ENCODE data around the gene SWT1.
"Not testable (repeated sequence)": the region's sequence is repeated elsewhere in the genome, so short reads cannot be mapped to it uniquely, and the experiment has no call there.

Gene SWT1

DNA sequence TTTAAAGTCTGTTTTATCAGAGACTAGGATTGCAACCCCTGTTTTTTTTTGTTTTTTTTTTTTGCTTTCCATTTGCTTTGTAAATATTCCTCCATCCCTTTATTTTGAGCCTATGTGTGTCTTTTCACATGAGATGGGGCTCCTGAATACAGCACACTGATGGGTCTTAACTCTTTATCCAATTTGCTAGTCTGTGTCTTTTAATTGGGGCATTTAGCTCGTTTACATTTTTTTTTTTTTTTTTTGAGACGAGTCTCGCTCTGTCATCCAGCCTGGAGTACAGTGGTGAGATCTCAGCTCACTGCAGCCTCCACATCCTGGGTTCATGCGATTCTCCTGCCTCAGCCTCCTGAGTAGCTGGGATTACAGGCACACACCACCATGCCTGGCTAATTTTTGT lies 41.7 kb downstream of the SWT1 start:
- not testable (repeated sequence) for DNase-seq

DNA sequence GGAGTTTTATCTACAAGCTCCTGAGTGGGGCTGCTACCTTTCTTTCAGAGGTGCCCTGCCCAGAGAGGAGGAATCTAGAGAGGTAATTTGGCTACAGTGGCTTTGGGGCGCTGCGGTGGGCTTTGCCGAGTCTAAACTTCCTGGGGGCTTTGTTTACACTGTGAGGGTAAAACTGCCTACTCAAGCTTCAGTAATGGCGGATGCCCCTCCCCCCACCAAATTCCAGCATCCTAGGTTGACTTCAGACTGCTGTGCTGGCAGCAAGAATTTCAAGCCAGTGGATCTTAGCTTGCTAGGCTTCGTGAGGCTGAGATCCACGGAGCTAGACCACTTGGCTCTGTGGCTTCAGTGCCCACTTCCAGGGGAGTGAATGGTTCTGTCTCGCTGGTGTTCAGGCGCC lies 43.9 kb downstream of the SWT1 start:
- no peak for DNase-seq

DNA sequence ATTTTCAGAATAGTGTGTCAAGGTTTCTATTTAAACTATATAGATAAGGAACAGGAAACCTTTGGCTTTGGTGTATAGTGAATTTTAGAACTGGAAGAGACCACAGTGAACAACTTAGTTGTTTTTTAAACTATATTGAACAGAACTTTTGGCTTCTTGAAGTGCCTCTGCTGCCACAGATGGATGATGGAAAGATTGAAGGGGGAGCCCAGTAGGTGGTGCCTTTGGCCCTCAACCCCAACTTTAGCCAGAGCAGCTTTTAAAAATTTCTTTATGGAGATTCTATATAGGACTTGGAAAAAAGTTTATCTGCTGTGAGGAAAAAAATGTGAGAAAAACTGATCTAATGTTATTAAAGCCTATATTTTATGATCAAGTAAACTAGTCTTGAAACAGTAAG lies 50.2 kb downstream of the SWT1 start:
- DNase-seq, result no peak

DNA sequence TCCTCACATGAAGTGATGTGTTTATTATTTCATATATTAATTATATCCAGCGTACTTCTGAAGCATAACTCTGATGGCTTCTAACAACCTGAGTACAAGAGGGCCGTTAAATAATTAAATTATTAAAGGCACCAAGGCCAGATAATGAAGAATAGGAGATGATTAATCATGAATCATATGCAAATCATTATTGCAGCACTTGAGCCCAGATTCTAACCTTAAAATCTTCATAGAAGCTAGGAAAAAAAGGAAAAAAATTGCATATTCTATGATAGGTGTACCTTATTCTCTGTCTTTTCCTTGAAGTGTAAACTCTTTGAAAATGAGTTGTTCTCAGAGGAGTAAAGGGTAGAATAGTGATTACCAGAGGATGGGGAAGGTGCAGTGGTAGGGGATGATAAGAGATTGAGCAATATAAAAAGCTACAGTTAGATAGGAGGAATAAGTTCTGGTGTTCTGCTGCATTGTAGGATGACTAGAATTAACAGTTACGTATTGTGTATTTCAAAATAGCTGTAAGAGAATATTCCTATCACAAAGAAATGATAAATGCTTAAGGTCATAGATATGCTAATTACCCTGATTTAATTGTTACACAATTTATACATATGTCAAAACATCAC lies 51.1 kb downstream of the SWT1 start:
- DNase-seq, result no peak

DNA sequence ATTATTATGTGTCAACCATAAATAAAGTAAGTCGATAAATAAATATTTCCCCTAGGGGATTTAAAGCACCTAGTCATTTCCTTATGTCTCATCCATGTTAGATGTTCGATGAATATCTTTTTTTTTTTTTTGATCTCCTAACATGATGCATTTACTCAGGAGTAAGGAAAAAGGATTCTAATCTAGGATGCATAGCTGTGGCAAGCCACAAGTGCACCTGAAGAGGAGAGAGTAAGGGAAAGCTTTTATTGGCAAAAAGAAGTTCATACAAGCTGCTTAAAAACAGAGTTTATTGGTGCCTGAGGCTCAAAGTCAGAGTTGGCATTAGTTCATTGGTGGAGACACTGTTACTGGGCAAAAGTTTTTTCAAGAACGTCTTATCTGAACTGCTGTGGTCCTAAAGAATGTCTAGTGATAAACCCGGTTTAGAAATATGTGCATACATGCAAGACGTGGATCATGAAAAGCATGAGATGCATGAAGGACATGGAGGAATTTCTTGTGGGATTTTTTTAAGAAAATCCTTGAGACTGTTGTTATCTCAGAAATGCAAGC lies 51.7 kb downstream of the SWT1 start:
- no peak for DNase-seq

DNA sequence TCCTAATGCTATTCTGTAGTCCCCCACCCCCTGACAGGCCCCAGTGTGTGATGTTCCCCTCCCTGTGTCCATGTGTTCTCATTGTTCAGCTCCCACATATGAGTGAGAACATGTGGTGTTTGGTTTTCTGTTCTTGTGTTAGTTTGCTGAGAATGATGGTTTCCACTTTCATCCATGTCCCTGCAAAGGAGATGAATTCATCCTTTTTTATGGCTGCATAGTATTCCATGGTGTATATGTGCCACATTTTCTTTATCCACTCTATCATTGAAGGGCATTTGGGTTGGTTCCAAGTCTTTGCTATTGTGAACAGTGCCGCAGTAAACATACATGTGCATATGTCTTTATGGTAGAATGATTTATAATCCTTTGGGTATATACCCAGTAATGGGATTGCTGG lies 52.4 kb downstream of the SWT1 start:
- not testable (repeated sequence) for DNase-seq

DNA sequence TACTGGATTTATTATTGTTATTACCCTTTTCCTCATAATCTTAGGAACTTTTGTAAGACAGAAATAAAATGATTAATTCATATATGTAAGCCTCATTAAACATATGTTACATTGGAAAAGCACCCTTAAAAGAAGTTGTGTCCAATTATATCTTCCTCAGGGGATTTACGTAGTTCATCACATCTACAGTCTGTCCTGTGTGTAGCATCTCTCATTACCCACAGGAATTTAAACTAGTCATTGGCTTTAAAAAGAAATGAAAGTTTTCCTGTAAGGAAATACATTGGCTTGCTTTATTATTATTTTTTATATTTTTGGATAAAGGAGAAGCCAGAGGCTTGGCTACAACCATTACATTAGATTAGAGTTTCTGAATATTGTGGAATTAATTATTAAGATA lies 56.1 kb downstream of the SWT1 start:
- no peak for DNase-seq

DNA sequence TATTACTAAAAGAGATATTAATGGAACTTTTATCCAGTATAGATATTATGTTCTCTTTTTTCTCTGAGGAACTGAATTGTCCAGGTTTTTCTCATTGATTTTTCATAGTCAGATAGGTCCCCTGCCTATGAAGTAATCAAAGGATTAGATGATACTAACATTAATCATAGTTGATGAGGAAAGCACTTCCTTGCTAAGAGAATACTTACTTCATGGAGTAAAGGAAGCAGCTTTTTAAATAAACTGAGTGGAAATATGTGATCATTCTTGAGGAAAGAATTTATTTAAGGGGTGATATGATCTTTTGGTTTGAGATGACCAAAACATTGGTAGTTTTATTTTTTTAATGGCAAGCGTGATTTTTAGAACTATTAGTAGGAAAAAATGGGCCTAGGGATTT lies 58.9 kb downstream of the SWT1 start:
- DNase-seq, result no peak

DNA sequence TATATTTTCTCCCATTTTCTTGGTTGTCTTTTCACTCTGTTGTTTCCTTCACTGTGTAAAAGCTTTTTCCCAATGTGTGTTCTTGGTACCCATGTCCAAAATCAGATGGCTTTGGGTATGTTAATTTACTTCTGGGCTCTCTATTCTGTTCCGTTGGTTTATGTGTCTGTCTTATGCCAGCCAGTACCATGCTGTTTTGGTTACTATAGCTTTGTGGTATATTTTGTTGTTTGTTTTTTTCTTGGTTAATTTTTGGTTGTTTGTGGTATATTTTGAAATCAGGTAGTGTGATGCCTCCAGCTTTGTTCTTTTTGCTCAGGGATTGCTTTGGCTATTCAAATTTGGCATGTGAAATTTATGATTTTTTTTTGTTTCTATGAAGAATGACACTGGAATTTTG lies 67.2 kb downstream of the SWT1 start:
- DNase-seq, result no peak

DNA sequence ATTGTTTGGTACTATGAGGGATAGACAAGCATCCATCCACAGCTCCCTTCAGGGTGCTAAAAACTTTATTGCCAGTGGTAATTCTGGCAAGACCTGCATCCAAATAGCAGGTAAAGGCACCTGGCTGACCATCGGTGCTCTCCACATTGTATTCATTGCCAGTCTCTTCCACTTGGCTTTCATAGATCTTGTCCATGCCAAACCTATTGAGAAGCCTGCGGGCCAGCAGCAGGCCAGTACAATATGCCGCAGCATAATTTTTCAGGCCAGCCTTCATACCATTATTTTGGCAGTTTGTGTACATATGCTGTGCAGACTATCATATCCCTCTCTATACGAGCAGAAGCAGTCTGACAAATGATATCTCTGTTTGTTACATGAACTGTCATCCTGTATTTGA lies 70.2 kb downstream of the SWT1 start:
- DNase-seq, result no peak

DNA sequence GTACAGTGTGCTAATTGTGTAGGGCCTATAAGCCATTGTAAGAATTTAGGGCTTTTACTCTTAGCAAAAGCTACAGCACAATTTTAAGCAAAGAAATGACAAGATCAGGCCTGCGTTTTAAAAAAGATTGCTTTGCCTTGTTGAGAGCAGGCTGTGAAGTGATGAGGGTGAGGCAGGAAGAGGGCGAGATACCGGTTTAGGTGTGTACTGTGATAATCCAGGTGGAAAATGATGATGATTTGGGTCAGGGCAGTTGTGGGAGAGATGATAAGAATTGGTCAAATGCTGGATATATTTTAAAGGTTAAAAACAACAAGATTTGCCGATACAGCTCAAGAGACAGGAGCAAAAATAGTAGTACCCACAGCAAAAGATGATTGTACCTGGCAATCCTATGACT lies 72.0 kb downstream of the SWT1 start:
- no peak for DNase-seq

DNA sequence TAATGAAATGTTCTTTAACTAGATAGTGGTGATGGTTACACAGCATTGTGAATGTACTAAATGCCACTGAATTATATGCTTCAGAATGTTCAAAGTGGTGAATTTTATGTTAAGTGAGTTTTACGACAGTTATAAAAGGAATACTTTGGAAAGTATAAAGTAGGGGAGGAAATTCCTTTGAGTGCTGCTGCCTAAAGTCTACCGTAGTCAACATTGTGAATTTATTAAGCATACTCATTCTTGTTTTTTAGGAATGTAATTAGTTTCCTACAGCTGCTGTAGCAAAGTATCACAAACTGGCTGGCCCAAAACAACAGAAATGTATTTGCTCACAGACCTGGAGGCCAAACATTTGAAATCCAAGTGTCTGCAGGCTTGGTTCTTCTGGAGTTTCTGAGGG lies 73.0 kb downstream of the SWT1 start:
- DNase-seq, result no peak

DNA sequence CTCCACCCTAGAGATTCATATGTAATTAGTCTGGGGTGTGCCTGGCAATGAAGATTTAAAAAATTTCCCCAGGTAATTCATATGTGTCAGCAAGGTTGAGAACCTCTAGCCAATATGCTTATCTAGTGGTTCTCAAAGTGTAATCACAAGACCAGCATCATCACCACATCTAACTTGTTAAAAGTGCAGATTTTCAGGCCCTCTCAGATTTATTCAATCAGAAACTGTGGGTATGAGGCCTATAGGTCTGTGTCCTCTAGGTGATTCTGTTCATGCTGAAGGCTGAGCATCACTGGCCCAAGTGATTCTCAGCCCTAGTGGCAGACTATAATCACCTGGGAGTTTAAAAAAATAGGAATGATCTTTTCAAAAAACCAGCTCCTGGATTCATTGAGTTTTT lies 75.9 kb downstream of the SWT1 start:
- DNase-seq, result no peak

DNA sequence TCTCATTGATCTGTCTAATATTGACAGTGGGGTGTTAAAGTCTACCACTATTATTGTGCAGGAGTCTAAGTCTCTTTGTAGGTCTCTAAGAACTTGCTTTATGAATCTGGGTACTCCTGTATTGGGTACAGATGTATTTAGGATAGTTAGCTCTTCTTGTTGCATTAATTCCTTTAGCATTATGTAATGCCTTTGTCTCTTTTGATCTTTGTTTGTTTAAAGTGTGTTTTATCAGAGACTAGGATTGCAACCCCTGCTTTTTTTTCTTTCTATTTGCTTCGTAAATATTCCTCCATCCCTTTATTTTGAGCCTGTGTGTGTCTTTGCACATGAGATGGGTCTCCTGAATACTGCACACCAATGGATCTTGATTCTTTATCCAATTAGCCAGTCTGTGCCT lies 77.2 kb downstream of the SWT1 start:
- not testable (repeated sequence) for DNase-seq

DNA sequence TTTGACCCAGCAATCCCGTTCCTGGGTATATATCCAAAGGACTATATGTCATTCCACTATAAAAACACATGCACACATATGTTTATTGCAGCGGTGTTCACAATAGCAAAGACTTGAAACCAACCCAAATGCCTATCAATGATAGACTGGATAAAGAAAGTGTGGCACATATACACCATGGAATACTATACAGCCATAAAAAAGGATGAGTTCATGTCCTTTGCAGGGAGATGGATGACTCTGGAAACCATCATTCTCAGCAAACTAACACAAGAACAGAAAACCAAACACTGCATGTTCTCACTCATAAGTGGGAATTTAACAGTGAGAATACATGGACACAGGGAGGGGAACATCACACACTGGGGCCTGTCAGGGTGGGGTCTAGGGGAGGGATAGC lies 80.2 kb downstream of the SWT1 start:
- not testable (repeated sequence) for DNase-seq

DNA sequence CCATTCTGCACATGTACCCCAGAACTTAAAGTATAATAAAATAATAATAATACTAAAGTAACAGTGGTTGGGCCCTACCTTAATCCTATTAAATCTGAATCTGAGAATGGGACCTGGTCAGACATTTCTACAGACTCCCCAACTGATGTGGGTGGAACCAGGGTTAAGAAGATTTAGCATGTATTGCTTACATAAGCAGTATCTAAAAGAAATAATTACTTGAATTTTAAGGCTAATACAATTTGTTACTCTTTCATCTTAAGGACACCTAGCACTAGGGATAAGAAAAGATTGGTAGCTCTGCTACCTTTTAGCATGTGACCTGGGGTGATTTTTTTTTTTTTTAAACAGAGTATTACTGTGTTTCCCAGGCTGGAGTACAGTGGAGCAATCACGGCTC lies 80.7 kb downstream of the SWT1 start:
- no peak for DNase-seq

DNA sequence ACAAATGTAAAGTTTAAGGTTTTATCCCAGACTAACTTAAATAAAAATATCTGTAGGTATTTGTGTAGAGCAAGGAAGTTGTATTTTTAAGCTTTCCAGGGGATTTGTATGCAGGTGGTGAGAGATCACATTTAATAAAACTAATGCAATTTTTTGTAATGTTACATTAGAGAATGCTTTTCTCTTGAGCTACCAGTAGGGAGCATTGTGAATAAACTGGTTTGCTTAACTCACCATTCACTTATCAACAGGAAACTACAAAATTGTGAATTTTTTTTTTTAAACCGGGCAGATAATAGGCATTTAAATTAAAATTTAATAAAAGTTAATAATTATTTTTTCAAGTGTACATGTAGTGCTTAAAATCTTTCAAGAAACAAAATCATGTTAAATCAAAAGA lies 81.5 kb downstream of the SWT1 start:
- no peak for DNase-seq

DNA sequence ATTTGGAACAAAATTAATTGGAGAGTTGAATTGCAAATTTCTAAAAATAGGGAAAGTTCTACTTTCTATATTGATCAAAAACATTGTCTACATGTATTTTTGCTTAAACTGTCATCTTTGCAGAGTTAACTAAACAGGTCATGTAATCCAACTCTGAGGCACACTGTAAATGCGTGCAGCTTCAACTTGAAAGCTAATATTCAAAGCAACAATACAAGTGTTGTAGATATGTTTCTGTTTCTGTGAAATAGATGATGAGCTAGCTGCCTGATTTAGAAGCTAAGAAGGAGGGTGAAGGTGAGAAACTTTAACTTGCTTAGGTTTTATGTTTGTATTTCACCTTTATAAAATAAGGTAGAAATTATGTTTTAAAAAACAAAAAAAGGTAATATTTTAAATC lies 82.9 kb downstream of the SWT1 start:
- no peak for DNase-seq

DNA sequence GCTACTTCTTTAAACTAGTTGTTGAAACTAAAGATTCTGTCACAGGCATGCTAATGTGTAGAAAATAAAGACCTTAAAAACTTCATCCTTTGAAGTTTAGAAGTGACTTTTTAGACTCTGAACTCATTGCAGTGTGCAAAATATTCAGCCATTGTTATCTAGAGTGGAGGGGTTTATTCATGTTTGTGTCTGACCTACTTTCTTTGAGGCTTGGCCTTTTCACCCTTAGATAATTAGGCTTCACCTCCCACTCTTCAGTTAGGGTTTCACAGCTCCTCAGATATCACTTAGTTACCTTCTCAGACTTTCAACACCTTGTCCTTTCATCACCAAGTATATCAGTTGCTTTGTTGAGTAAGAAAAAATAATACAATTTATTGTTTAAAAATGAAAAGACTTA lies 84.2 kb downstream of the SWT1 start:
- DNase-seq, result no peak

DNA sequence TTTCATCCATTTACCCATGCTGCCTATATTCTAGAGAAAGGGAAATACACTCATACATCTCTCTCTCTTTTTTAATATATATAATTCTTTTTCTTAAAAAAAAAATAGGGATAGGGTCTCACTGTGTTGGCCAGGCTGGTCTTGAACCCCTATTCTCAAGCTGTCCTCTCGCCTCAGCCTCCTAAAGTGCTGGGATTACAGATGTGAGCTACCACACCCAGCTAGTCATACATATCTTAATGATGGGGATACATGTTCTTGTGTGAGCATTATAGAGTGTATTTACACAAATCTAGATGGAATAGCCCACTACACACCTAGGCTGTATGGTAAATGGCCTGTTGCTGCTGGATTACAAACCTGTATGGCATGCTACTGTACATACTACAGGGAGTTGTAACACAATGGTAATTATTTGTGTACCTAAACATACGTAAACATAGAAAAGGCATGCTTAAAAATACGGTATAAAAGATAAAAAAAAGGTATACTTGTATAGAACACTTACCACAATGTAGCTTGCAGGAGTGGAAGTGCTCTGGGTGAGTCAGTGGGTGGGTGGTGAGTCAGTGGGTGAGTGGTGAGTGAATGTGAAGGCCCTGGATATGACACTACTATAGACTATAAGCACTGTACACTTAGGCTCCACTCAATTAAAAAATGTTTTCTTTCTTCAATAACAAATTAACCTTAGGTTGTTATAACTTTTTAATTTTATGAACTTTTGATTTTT lies 87.2 kb downstream of the SWT1 start:
- no peak for DNase-seq

DNA sequence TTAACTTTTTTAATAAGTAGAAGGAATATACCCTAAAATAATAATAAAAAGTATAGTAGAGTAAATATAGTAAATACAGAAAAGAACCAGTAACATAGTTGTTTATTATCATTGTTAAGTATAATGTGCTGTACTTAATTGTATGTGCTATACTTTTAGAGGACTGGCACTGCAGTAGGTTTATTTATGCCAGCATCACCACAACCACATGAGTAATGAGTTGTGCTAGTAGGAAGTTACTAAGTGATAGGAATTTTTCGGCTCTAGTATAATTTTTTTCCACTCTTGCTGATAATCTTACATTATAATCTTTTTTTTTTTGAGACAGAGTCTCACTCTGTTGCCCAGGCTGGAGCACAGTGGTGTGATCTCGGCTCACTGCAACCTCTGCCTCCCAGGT lies 88.5 kb downstream of the SWT1 start:
- DNase-seq, result no peak

DNA sequence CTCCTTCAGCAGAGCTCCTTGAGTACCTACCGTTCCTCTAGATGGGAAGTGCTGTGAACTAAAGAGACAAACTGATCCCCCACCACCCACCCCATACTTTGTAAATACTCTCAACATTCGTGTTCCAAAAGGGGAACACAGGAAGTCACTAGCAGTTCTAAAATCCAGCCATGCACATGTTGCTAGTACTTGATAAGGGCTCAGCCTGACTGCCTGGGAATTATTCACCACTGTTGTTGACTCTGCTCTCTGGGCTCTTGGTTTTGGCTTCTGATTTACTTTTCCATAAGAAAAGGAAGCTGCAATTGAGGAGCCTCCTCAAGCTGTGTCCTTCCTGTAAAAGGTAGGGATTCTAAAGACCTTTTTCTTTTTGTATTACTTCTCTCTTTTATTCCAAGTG lies 92.6 kb downstream of the SWT1 start:
- DNase-seq, result no peak

DNA sequence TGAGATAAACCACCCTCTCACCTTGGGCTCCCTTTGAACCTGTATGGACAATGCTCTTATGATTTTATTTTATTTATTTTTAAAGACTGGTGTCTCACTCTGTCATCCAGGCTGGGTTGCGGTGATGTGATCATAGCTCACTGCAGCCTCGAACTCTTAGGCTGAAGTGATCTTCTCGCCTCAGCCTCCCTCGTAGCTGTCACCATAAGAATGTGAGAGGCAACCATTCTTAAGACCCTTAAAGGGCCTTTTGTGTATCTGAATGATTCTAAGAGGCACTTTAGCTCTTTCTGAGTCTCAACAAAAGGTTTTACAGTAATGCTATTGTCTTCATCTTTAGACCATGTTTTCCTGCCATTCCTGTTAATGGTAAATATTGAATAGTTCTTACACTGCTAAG lies 93.1 kb downstream of the SWT1 start:
- no peak for DNase-seq

DNA sequence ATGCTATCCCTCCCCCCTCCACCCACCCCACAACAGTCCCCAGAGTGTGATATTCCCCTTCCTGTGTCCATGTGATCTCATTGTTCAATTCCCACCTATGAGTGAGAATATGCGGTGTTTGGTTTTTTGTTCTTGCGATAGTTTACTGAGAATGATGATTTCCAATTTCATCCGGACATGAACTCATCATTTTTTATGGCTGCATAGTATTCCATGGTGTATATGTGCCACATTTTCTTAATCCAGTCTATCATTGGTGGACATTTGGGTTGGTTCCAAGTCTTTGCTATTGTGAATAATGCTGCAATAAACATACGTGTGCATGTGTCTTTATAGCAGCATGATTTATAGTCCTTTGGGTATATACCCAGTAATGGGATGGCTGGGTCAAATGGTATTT lies 95.0 kb downstream of the SWT1 start:
- DNase-seq, result not testable (repeated sequence)

DNA sequence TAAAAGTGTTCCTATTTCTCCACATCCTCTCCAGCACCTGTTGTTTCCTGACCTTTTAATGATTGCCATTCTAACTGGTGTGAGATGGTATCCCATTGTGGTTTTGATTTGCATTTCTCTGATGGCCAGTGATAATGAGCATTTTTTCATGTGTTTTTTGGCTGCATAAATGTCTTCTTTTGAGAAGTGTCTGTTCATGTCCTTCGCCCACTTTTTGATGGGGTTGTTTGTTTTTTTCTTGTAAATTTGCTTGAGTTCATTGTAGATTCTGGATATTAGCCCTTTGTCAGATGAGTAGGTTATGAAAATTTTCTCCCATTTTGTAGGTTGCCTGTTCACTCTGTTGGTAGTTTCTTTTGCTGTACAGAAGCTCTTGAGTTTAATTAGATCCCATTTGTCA lies 95.4 kb downstream of the SWT1 start:
- DNase-seq, result not testable (repeated sequence)
